ENCODE measurements around the gene TRIM52.

Gene TRIM52

GRCh38 chr5:181207214-181207959 lies 53.6 kb downstream of the TRIM52 start:
- no peak for TF ChIP-seq CTCF (IDR thresholded peaks at IDR 0.05; ENCODE audit: insufficient read depth, low read length, poor library complexity, severe bottlenecking)
- H3K36me3 ChIP-seq (ENCODE audit: control insufficient read depth, insufficient read depth, low read length), result no peaks in the 10 kb centered on the region
- H3K27me3 ChIP-seq (replicated peaks; ENCODE audit: control insufficient read depth, insufficient read depth, low read length), result no peaks in the 10 kb centered on the region; the same call in 1 of the 2 replicates
- H3K4me3 ChIP-seq (replicated peaks; ENCODE audit: low read depth, low read length), result peak overlapping the region; percentile 64
- peak; percentile 86 for DNase-seq (ENCODE audit: extremely low read depth, insufficient read length)

- Histone ChIP-seq H3K36me3 (ENCODE audit: control insufficient read depth, insufficient read depth, low read length) (no peaks in the 10 kb centered on the region), H3K4me3 (replicated peaks; ENCODE audit: low read depth, low read length) (peak overlapping the region; percentile 39), H3K27me3 (replicated peaks; ENCODE audit: control insufficient read depth, insufficient read depth, low read length) (no peaks in the 10 kb centered on the region; the same call in none of the 2 replicates)
- TF ChIP-seq CTCF (IDR thresholded peaks at IDR 0.05; ENCODE audit: insufficient read depth, low read length, poor library complexity, severe bottlenecking), result no peak
- no peak for DNase-seq (ENCODE audit: extremely low read depth, insufficient read length)
These were observed 54.9 kb downstream of the TRIM52 start for GRCh38 chr5:181205761-181206649.

All from GM06990 (cell line).